NCI-H187 treated with DMSO at 0.1 percent for 48 hours (cell line): ENCODE results near the gene TMEM87A.
A peak's percentile ranks its signal among the peaks of the same experiment; 100 is the strongest.
"Not testable (repeated sequence)": the region's sequence is repeated elsewhere in the genome, so short reads cannot be mapped to it uniquely, and the experiment has no call there.

Source experiments
- DNase-seq: peaks from one replicate; lab custom pipeline; 2025; lab: John Stamatoyannopoulos, UW

TMEM87A gene

GRCh38 chr15:42270996-42271395, 2.2 kb downstream of the TMEM87A start:
- no peak for DNase-seq

DNA sequence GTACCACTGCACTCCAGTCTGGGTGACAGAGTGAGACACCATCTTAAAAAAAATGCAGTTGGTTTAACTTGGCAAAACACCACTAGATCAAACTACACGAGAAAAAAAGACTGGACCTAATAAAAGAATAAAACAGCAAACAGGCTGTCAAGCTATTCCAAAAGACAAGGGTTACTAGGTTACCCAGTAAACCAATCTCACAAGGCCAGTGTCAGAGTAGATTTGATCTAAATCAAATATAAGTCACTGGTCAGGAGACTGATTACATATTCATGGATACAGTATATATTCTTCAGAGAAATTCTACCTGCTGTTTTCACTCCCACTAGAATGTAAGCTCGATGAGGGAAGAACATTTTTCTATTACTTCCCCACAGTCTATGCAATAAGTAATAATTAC, 2.7 kb downstream of the TMEM87A start:
- DNase-seq, result no peak

DNA sequence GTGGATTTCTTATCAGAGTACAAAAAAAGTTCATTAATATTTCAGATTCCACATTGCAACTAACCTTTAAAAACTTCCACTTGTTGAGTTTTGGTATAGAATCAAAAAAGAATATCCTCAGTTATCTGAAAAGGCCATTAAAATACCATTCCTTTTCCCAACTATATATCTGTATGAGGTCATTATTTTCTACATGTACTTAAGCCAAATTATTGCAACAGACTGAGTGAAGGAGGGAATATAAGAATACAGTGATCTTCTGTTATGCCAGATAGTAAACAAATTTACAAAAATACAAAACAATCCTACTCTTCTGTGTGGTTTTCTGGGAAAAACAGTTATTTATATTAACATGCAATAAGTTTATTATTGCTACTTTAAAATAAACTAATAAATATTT, 5.9 kb downstream of the TMEM87A start:
- no peak for DNase-seq

- no peak for DNase-seq
Observed at GRCh38 chr15:42264795-42265194, 8.4 kb downstream of the TMEM87A start.

DNA sequence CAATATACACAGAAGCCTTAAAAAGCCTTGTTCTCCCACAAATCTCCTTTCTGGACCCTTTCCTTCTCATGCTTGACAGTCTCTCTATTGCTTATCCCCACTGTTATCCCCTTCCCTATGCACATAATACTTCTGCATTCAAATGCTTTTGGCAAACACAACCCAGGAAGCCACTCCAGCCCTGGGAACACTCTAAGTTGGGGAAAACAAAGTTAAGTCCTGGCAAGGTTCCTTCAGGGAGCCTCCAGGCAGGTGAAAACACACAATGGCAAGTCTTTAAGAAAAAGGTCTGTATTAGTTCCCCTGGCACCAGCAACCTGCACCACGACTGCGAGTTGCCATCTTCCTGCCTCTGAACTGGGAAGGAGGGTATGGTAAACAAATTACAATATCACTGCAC, 19.9 kb downstream of the TMEM87A start:
- DNase-seq, result no peak

DNA sequence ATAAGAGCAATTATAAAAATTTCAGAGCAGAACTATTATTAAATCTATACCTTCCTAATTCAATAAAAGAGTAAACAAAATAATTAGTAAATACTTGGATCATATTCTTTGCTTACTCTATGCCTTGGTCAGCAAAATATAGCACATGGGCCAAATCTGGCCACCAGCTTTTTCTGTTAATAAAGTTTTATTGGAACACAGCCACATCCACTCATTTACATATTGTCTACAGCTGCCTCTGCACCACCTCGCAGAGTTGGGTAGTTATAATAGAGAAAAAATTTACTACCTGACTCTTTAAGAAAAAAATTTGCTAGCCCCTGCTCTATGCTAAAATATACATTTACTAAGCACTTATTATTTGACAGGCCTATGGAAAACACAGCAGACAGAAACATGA, 32.4 kb downstream of the TMEM87A start:
- DNase-seq, result no peak

- DNase-seq, result no peak
Observed at GRCh38 chr15:42239528-42240182, 33.6 kb downstream of the TMEM87A start.

- DNase-seq, result no peak
Observed at GRCh38 chr15:42233107-42233506, 40.1 kb downstream of the TMEM87A start.

DNA sequence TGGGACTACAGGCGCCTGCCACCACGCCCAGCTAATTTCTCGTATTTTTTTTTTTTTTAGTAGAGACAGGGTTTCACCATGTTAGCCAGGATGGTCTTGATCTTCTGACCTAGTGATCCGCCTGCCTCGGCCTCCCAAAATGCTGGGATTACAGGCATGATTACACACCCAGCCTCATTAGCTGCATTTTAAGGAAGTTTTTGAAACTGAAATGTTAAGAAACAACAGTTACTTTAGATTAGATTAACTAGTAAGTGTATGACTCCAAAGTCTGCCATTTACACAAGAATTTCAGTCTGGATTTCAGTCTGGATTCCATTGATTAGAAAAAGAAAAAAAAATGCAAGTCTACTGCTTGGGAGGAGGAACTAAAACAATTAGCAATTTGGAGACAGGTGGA, 40.6 kb downstream of the TMEM87A start:
- no peak for DNase-seq

GRCh38 chr15:42231088-42231487, 42.1 kb downstream of the TMEM87A start:
- DNase-seq, result no peak

- DNase-seq, result not testable (repeated sequence)
Observed at GRCh38 chr15:42228981-42229380, 44.3 kb downstream of the TMEM87A start.

- no peak for DNase-seq
Observed at GRCh38 chr15:42228036-42228435, 45.2 kb downstream of the TMEM87A start.

DNA sequence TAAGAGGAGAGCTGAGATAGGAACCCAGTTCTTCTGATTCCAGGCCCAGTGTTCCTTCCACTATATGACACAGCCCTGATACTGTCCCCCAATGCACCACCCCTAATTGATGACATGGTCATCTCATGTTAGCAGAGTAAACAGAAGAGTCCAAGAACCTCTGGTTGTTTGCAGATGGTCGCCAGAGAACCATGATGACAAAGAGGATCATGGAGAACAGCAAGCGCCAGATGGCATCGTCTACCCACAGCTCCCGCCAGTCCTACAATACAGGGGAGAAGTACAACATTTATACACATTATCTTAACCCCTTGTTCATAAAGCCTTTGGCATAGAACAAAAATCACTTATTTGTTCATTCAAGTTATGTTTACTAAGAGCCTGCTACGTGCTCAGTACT, 46.6 kb downstream of the TMEM87A start:
- no peak for DNase-seq

DNA sequence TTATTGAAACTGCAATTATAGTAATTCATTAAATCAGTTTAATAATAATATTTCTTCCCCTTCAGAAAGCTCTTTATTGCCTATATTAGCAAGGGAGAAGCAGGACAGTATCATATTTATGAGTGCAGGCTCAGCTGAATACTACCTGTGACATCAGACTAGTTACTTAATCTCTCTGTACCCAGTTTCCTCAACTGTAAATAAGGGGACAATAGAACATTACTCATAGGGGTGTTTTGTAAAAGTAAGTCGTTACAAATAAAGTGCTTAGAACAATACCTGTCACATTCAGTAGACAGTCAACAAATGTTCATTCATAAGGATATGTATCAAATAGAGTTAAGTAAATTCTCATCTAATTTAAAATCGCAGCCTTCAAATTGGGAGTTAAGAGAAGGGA, 53.0 kb downstream of the TMEM87A start:
- no peak for DNase-seq

GRCh38 chr15:42218953-42219592, 54.2 kb downstream of the TMEM87A start:
- no peak for DNase-seq

DNA sequence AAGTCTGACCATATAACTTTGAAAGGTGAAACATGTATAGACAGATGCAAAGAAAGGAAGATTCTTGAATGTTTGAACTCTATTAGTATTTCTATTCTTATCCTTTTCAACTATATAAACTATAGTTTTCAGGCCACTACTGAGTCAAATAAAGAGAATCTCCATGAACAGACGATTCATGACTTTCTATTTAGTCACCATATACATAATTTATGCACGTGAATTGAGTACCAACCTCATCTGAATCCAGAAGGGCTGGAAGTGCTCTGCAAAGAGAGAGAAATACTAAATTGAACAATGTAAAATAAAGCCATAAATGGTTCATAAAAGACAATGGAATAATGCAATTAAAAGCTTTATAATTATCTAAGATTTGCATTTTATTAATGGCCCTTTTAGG, 55.7 kb downstream of the TMEM87A start:
- no peak for DNase-seq

DNA sequence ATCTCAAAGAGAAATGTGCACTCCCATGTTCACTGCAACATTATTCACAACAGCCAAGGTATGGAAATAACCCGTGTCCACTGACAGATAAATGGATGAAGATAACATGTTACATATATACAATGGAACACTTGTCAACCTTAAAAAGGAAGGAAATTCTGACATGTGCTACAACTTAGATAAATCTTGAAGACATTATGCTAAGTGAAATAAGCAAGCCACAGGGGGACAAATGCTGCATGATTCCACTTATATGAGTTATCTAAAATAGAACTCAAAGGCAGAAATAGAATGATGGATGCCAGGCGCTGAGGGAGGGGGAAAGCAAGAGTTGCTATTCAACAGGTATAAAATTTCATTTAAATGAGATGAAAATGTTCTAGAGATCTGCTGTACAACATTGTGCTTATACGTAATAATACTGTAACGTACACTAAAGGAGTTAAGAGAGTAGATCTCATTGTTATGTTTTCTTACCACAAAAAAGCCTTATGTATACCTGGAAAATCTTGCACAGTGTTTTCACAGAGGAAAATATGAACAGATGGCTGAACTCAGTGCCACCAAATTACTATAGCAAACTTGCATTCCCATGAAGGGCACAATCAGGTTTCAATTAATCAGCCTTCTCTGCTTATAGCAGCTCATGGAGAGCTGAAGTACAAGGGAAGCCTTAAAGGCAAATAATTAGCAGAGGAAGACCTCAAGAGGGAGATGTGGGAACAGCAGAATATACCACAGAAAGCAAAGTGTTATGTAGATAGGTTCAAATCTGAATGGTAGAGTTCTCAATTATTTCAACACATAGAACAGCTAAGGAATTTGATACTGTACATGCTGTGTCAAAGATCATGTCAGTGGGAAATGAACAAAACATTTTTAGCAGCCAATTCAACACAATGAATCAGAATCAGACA, 57.1 kb downstream of the TMEM87A start:
- DNase-seq, result no peak

DNA sequence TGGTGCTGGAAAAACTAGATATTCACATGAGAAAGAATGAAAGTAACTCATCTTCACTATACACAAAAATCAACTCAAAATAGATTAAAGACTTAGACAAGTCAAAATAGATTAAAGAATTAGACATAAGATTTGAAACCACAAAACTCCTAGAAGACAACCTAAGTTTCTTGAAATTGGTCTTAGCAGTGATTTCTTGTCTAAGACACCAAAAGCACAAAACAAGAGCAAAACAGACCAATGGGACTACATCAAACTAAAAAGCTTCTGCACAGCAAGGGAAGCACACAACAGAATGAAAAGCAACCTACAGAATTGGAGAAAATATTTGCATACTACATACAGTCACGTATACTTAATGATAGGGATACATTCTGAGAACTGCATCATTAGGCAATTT, 58.6 kb downstream of the TMEM87A start:
- no peak for DNase-seq

GRCh38 chr15:42213511-42213910, 59.7 kb downstream of the TMEM87A start:
- no peak for DNase-seq

DNA sequence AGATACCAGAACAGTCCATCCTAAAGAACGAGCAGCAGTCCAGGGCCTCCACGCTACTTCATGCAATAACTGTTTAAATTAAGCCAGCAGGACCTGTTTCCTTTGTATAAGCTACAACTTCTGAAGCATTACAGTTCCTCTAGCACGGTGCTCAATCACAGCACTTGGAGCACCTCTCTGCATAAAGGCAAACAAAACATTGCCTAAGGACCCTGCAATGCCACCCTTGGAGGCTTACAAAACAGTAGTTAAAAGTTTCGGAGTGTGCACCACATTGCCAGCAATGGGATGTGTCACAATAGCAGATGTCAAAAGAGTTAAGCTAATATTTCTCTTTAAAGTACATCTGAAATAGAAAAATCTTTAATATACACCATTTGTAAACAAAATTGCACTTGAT, 62.5 kb downstream of the TMEM87A start:
- no peak for DNase-seq

DNA sequence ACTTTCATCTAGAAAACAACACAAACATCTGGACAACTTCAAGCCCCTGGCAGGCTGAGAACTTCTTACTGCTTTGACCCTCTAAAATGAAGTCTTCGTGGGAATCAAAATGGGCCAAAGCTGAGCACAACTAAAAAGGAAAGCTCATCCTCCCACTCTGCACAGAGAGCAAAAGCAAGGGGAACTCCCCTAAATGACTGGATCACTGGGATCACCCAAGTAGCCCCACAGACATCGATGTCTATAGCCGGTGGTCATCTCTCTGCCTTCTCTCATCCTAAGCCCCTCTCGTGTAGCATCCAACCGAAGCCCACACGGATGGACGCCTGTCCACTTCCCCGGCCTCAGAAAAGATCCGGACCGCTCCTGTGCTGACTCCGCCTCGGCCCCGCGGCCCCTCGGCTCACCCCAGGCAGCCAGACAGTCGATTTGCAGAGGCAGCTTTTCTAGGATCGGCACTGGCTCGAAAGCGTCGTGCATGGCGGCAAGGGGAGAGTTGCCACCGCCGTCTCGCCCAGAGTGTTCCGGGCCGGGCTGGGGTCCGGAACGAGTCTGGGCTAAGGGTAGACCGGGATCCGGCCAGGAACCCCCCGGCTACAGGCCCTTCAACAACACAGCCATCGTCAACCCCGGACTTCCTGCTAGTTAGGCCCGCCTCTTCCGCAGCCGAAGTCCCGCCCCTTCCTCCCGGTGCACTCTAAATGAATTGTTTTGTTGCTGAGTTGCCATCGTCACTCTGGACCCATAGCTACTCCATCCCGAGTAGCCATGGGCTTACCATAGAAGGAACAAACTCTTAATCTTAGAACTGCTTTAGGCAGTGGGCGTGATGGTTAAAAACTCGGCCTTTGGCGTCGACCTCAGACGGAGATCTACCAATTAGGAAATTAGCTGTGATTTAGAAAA, 65.3 kb downstream of the TMEM87A start, which contains the start of gene VPS39:
Gene VPS39, minus strand, starts transcription at position 631 of the 906 bp plus-strand sequence. Its CDS starts 151 bp downstream, at position 480.
- DNase-seq, result peak; percentile 56

GRCh38 chr15:42206406-42206805, 66.8 kb downstream of the TMEM87A start:
- no peak for DNase-seq
